ENCODE data around the gene TMEM190. TPM values are rescaled to one million over a fixed set of nuclear protein-coding genes. Genes with fewer than 3 reads are reported as not detected.
A peak's percentile ranks its signal among the peaks of the same experiment; 100 is the strongest.

TMEM190 gene
- total RNA-seq, 3 donors from 2014 or later: not detected

GRCh38 chr19:55352549-55353145, 24.0 kb upstream of the TMEM190 start:
- Histone ChIP-seq H3K4me3 (peak overlapping the region in 1 of 3 donors; percentile 70), H3K27me3 (peaks cover 11 to 32% of the 10 kb centered on the region in 2 donors), H3K4me1 (peaks cover 0 to 4% of the 10 kb centered on the region in 2 donors), H3K9me3 (no peaks in the 10 kb centered on the region), H3K36me3 (no peaks in the 10 kb centered on the region), H3K27ac (no peak overlapping the region)
- intact Hi-C loops (cut with DNase I; ENCODE audit: low total_unique reads): no loop called here
- no peak for TF ChIP-seq POLR2A (IDR thresholded peaks at IDR 0.05)
- TF ChIP-seq CTCF (IDR thresholded peaks at IDR 0.05): no peak
- TF ChIP-seq POLR2AphosphoS5 (IDR thresholded peaks at IDR 0.05): no peak
- DNase-seq (ENCODE audit: low spot score in 2 of 2): no peak

GRCh38 chr19:55353356-55353802, 23.2 kb upstream of the TMEM190 start:
- Histone ChIP-seq H3K9me3 (no peaks in the 10 kb centered on the region), H3K27ac (no peak overlapping the region), H3K4me3 (peak overlapping the region; percentile 22 to 70 (median 50)), H3K4me1 (peaks cover 0 to 4% of the 10 kb centered on the region in 2 donors), H3K27me3 (peaks cover 11 to 32% of the 10 kb centered on the region in 2 donors), H3K36me3 (no peaks in the 10 kb centered on the region)
- TF ChIP-seq POLR2AphosphoS5 (IDR thresholded peaks at IDR 0.05) (no peak), POLR2A (IDR thresholded peaks at IDR 0.05) (no peak), CTCF (IDR thresholded peaks at IDR 0.05) (no peak)
- no peak for DNase-seq (ENCODE audit: low spot score in 2 of 2)
- intact Hi-C loops (cut with DNase I; ENCODE audit: low total_unique reads): no loop called here

- peaks cover 0 to 4% of the 10 kb centered on the region in 2 donors for H3K4me1 ChIP-seq
- H3K9me3 ChIP-seq: no peaks in the 10 kb centered on the region
- H3K4me3 ChIP-seq: peak overlapping the region; percentile 22 to 70 (median 50)
- peak overlapping the region in 1 of 2 donors; percentile 6 for H3K27ac ChIP-seq
- DNase-seq (ENCODE audit: low spot score in 2 of 2): peak in 1 of 2 donors; percentile 48
- no peaks in the 10 kb centered on the region for H3K36me3 ChIP-seq
- TF ChIP-seq POLR2AphosphoS5 (IDR thresholded peaks at IDR 0.05): peak in 1 of 3 donors; percentile 24
- TF ChIP-seq POLR2A (IDR thresholded peaks at IDR 0.05): no peak
- intact Hi-C loops (cut with DNase I; ENCODE audit: low total_unique reads): no loop called here
- H3K27me3 ChIP-seq: peaks cover 11 to 32% of the 10 kb centered on the region in 2 donors
These were observed 22.6 kb upstream of the TMEM190 start for GRCh38 chr19:55353803-55354697.

GRCh38 chr19:55354698-55355212, 21.9 kb upstream of the TMEM190 start, which contains the start of gene COX6B2:
COX6B2 (minus strand) TSS chr19:55354719; CDS start chr19:55354521, 198 bp downstream.
- no peaks in the 10 kb centered on the region for H3K36me3 ChIP-seq
- H3K9me3 ChIP-seq: no peaks in the 10 kb centered on the region
- intact Hi-C loops (cut with DNase I; ENCODE audit: low total_unique reads): no loop called here
- no peak for TF ChIP-seq POLR2A (IDR thresholded peaks at IDR 0.05)
- TF ChIP-seq POLR2AphosphoS5 (IDR thresholded peaks at IDR 0.05): no peak
- no peak for TF ChIP-seq CTCF (IDR thresholded peaks at IDR 0.05)
- DNase-seq (ENCODE audit: low spot score in 2 of 2): no peak
- peak within 1 kb of the TSS; percentile 22 to 70 (median 50) for H3K4me3 ChIP-seq
- H3K27me3 ChIP-seq: peaks cover 11 to 32% of the 10 kb centered on the region in 2 donors
- peaks cover 0 to 4% of the 10 kb centered on the region in 2 donors for H3K4me1 ChIP-seq
- peak within 1 kb of the TSS in 1 of 2 donors; percentile 6 for H3K27ac ChIP-seq

- Histone ChIP-seq H3K4me3 (no peak overlapping the region), H3K27me3 (peaks cover 11 to 32% of the 10 kb centered on the region in 2 donors), H3K36me3 (no peaks in the 10 kb centered on the region), H3K27ac (peak overlapping the region in 1 of 2 donors; percentile 6), H3K9me3 (no peaks in the 10 kb centered on the region), H3K4me1 (peaks cover 0 to 4% of the 10 kb centered on the region in 2 donors)
- intact Hi-C loops (cut with DNase I; ENCODE audit: low total_unique reads): no loop called here
- DNase-seq (ENCODE audit: low spot score in 2 of 2): no peak
- TF ChIP-seq POLR2A (IDR thresholded peaks at IDR 0.05): no peak
- TF ChIP-seq POLR2AphosphoS5 (IDR thresholded peaks at IDR 0.05): no peak
- no peak for TF ChIP-seq CTCF (IDR thresholded peaks at IDR 0.05)
These were observed 21.3 kb upstream of the TMEM190 start for GRCh38 chr19:55355213-55355821.
